Endothelial cell of umbilical vein (primary cell): ENCODE results near the gene EFCAB9. TPM values are rescaled to one million over a fixed set of nuclear protein-coding genes. Genes with fewer than 3 reads are reported as not detected.

Experiments used
- BruUV-seq: library from RNA; stranded (reverse); fragments of 400-500 nt; replicated peaks from 2 replicates; lab custom pipeline; 2021; lab: Mats Ljungman, UMichigan
- CTCF ChIA-PET: fragments of 300-600, 350-600 bp; sonication (Branson Sonifier 250); formaldehyde crosslinking; loops from one replicate; lab custom pipeline; 2021; ENCODE audit warnings: antibody characterized with exemption, inconsistent platforms; lab: Charles Lee
- POLR2A ChIA-PET: fragments of 300-600, 350-600 bp; sonication (Branson Sonifier 250); formaldehyde crosslinking; loops from one replicate; lab custom pipeline; 2021; ENCODE audit warnings: antibody characterized with exemption, inconsistent platforms; lab: Charles Lee
- DNase-seq: peaks from one replicate; pipeline ENCODE4 v3.0.0-alpha.2; 2011; ENCODE audit warnings: low read depth, low spot score
- FAIRE-seq: peaks from 2 replicates; lab custom pipeline; 2011; peaks lifted over from hg19 to GRCh38; lab: Jason Lieb, UNC
- H2AFZ ChIP-seq: 2 replicates; pipeline ENCODE4 v1.6.0; 2012; ENCODE audit warnings: low read depth, low read length, control low read depth, inconsistent platforms
- H3K27ac ChIP-seq: 2 replicates; pipeline ENCODE4 v1.5.1; 2011; ENCODE audit warnings: low read depth, mild to moderate bottlenecking, control low read depth, low read length, moderate library complexity; ENCODE audit not compliant: insufficient read depth
- H3K27me3 ChIP-seq, 2 experiments: 2 replicates each; pipeline versions ENCODE4 v1.6.0 to v1.6.1; 2011; ENCODE audit warnings: low read length in 2 of 2, mixed read lengths in 1 of 2; ENCODE audit not compliant: control insufficient read depth in 2 of 2, insufficient read depth in 2 of 2
- H3K36me3 ChIP-seq, 2 experiments: 2 replicates in 1 of 2; 3 replicates in 1 of 2; pipeline ENCODE4 v1.5.1; 2011; ENCODE audit warnings: low read length in 2 of 2, mild to moderate bottlenecking in 1 of 2, moderate library complexity in 1 of 2; ENCODE audit not compliant: control insufficient read depth in 2 of 2, insufficient read depth in 2 of 2; ENCODE audit errors: extremely low read depth in 1 of 2
- H3K4me1 ChIP-seq: 3 replicates; pipeline ENCODE4 v1.5.1; 2011; ENCODE audit warnings: mild to moderate bottlenecking, low read length; ENCODE audit not compliant: control insufficient read depth, insufficient read depth; ENCODE audit errors: extremely low read depth
- H3K4me2 ChIP-seq: 2 replicates; pipeline ENCODE4 v1.6.1; 2011; ENCODE audit warnings: low read length, control low read depth, mixed read lengths; ENCODE audit not compliant: insufficient read depth
- H3K4me3 ChIP-seq, 3 experiments: fragments of 200-600 bp in 1 of 3; sonication (generic), shearing (Covaris generic) in 1 of 3; replicated peaks in 1 of 3; 2 replicates each; pipeline ENCODE4 v1.5.1; 2011 to 2016; ENCODE audit warnings: control low read depth in 3 of 3, low read length in 3 of 3, mild to moderate bottlenecking in 2 of 3, inconsistent platforms in 1 of 3, low read depth in 1 of 3, moderate library complexity in 1 of 3; ENCODE audit not compliant: insufficient read depth in 1 of 3
- H3K79me2 ChIP-seq: 2 replicates; pipeline ENCODE4 v1.6.0; 2012; ENCODE audit warnings: low read length, inconsistent platforms; ENCODE audit not compliant: control insufficient read depth, insufficient read depth
- H3K9ac ChIP-seq: replicated peaks from 2 replicates; pipeline ENCODE3; 2011; ENCODE audit warnings: low read length, control low read depth; ENCODE audit not compliant: insufficient read depth; ENCODE audit errors: extremely low read depth
- H3K9me1 ChIP-seq: replicated peaks from 3 replicates; pipeline ENCODE4 v1.6.0; 2011; ENCODE audit warnings: mild to moderate bottlenecking, low read length; ENCODE audit not compliant: control insufficient read depth, insufficient read depth; ENCODE audit errors: extremely low read depth
- H3K9me3 ChIP-seq: replicated peaks from 2 replicates; pipeline ENCODE4 v1.5.1; 2012; ENCODE audit warnings: low read length, inconsistent platforms; ENCODE audit not compliant: control insufficient read depth, insufficient read depth
- H4K20me1 ChIP-seq: replicated peaks from 2 replicates; pipeline ENCODE3; 2011; ENCODE audit warnings: mild to moderate bottlenecking, low read length; ENCODE audit not compliant: control insufficient read depth, insufficient read depth; ENCODE audit errors: extremely low read depth
- CTCF ChIP-seq, 2 donors: IDR thresholded peaks; 1 replicate in 1 of 2; 2 replicates in 1 of 2; pipeline ENCODE4 v1.5.1; 2011; ENCODE audit warnings: low read length in 2 of 2, mild to moderate bottlenecking in 2 of 2, moderate library complexity in 2 of 2, control low read depth in 1 of 2, inconsistent platforms in 1 of 2, low read depth in 1 of 2; ENCODE audit not compliant: insufficient read depth in 1 of 2; ENCODE audit errors: extremely low read depth in 1 of 2
- EZH2 ChIP-seq: IDR thresholded peaks from 2 replicates; pipeline ENCODE4 v1.6.1; 2012; ENCODE audit warnings: borderline replicate concordance, low read depth, mild to moderate bottlenecking, moderate library complexity, low read length, inconsistent platforms; ENCODE audit not compliant: severe bottlenecking
- FOS ChIP-seq: IDR thresholded peaks from 2 replicates; pipeline ENCODE4 v1.6.1; 2011; ENCODE audit warnings: mild to moderate bottlenecking, low read length, moderate library complexity, borderline replicate concordance; ENCODE audit not compliant: insufficient read depth
- GATA2 ChIP-seq: IDR thresholded peaks from 2 replicates; pipeline ENCODE4 v1.7.0; 2011; ENCODE audit warnings: low read depth, mild to moderate bottlenecking, moderate library complexity, mixed read lengths, low read length; ENCODE audit not compliant: insufficient read length, insufficient read depth
- JUN ChIP-seq: IDR thresholded peaks from 2 replicates; pipeline ENCODE4 v1.6.1; 2011; ENCODE audit warnings: borderline replicate concordance, low read depth; ENCODE audit not compliant: insufficient read length, insufficient read depth
- MAX ChIP-seq: IDR thresholded peaks from 2 replicates; pipeline ENCODE4 v1.6.1; 2011; ENCODE audit not compliant: insufficient read depth, insufficient read length
- MYC ChIP-seq: IDR thresholded peaks from one replicate; pipeline ENCODE4 v1.6.1; 2011; ENCODE audit warnings: mild to moderate bottlenecking, low read depth, low read length
- POLR2A ChIP-seq: IDR thresholded peaks from 2 replicates; pipeline ENCODE4 v1.6.1; 2012; ENCODE audit warnings: low read depth, mild to moderate bottlenecking, control low read depth, low read length
- POLR2AphosphoS5 ChIP-seq: IDR thresholded peaks from 2 replicates; pipeline ENCODE4 v1.6.1; 2012; ENCODE audit warnings: low read depth, mild to moderate bottlenecking, control low read depth, low read length, moderate library complexity; ENCODE audit not compliant: insufficient read depth
- dilution Hi-C: fragments of 300-500 bp; cut with MboI; formaldehyde crosslinking; loops from one replicate; pipeline ENCODE4 v1.15.0; 2019; ENCODE audit warnings: low sequenced_read_pairs; ENCODE audit not compliant: extremely low pct_ligation_motif_present
- intact Hi-C: fragments of 100-400 bp; cut with micrococcal nuclease; formaldehyde crosslinking; loops from one replicate; pipeline ENCODE4 v1.10.0; 2022
- polyA plus RNA-seq, 4 experiments: library from polyadenylated mRNA; depleted of rRNA in 3 of 4; stranded (reverse) in 3 of 4; unstranded in 1 of 4; fragments of >200 nt; gene quantifications; 2 replicates each; pipeline versions ENCODE4 v1.2.1 to v1.2.3, GENCODE V29; 2011 to 2012; ENCODE audit warnings: missing spikeins in 1 of 4
- total RNA-seq: library from RNA; stranded (reverse); gene quantifications from 2 replicates; pipeline ENCODE4 v1.2.3, GENCODE V29; 2021

EFCAB9 gene
- total and polyA plus RNA-seq, 2 donors (not counting 3 experiments of a cell fraction or from before 2014, with no cell fraction given) = not detected

GRCh38 chr5:172164769-172165212 lies 29.2 kb upstream of the EFCAB9 start:
- dilution Hi-C loops (no loop called here), intact Hi-C loops (no loop called here)
- Histone ChIP-seq H2AFZ (no peak overlapping the region), H3K4me3 (no peak overlapping the region), H3K27me3 (no peaks in the 10 kb centered on the region), H3K9me3 (no peaks in the 10 kb centered on the region), H3K9me1 (no peaks in the 10 kb centered on the region), H3K4me1 (no peaks in the 10 kb centered on the region), H3K9ac (no peak overlapping the region), H3K27ac (no peak overlapping the region), H3K79me2 (no peaks in the 10 kb centered on the region), H4K20me1 (no peaks in the 10 kb centered on the region), H3K36me3 (no peaks in the 10 kb centered on the region), H3K4me2 (no peak overlapping the region)
- ChIA-PET POLR2A (interaction anchor here (0.6 kb wide), 1 partner anchor 158 kb away, joined by 9 read pairs; the partner anchor contains the start of gene FBXW11), CTCF (interaction anchor here (3.5 kb wide), 1 partner anchor 24 kb away, joined by 18 read pairs; the partner anchor contains the start of gene STK10)
- FAIRE-seq = no peak
- DNase-seq = no peak
- TF ChIP-seq POLR2A (no peak), FOS (no peak), POLR2AphosphoS5 (no peak), MAX (no peak), EZH2 (no peak), GATA2 (no peak), JUN (no peak), MYC (no peak), CTCF (IDR thresholded peaks at IDR 0.05; ENCODE audit: extremely low read depth in 1 of 2, insufficient read depth in 1 of 2, low read depth in 1 of 2, low read length in 2 of 2) (no peak)
- BruUV-seq = no TSS peak
